Activated T-helper 2 cell treated with anti-CD3 and anti-CD28 coated beads, Interferon-gamma antibody, Interleukin-2, Interleukin-4, amounts not matched to agents 10 μg/mL and 5 μg/mL and 100 μg/mL, durations not matched to agents 14 hours and 24 hours and 36 hours (primary cell): Measurements from ENCODE around the gene CHRM4. TPM values are rescaled to one million over a fixed set of nuclear protein-coding genes. Genes with fewer than 3 reads are reported as not detected.

ENCODE experiments used
- DNase-seq: peaks from one replicate; pipeline ENCODE4 v3.0.0; 2021; ENCODE audit warnings: low spot score
- H3K27ac Mint-ChIP-seq: one replicate; pipeline ENCODE4 v1.8.0; 2021; ENCODE audit warnings: mixed read lengths
- H3K27me3 Mint-ChIP-seq: one replicate; pipeline ENCODE4 v1.8.0; 2021; ENCODE audit warnings: low read depth, mixed read lengths
- H3K36me3 Mint-ChIP-seq: one replicate; pipeline ENCODE4 v1.8.0; 2021; ENCODE audit warnings: low read depth, mixed read lengths
- H3K4me1 Mint-ChIP-seq: one replicate; pipeline ENCODE4 v1.8.0; 2021; ENCODE audit warnings: low read depth, mixed read lengths
- H3K4me3 Mint-ChIP-seq: one replicate; pipeline ENCODE4 v1.8.0; 2021; ENCODE audit warnings: low read depth, mild to moderate bottlenecking, moderate library complexity, mixed read lengths
- H3K9me3 Mint-ChIP-seq: one replicate; pipeline ENCODE4 v1.8.0; 2021; ENCODE audit warnings: mixed read lengths
- intact Hi-C: fragments of 100-400 bp; cut with micrococcal nuclease; formaldehyde crosslinking; loops from one replicate; pipeline ENCODE4 v1.15.1; 2023
- total RNA-seq: library from RNA; stranded (reverse); gene quantifications from 2 replicates; pipeline ENCODE4 v1.2.3, GENCODE V29; 2022

Gene CHRM4
- total RNA-seq, 1 donor from 2014 or later: 0.23 TPM

DNA sequence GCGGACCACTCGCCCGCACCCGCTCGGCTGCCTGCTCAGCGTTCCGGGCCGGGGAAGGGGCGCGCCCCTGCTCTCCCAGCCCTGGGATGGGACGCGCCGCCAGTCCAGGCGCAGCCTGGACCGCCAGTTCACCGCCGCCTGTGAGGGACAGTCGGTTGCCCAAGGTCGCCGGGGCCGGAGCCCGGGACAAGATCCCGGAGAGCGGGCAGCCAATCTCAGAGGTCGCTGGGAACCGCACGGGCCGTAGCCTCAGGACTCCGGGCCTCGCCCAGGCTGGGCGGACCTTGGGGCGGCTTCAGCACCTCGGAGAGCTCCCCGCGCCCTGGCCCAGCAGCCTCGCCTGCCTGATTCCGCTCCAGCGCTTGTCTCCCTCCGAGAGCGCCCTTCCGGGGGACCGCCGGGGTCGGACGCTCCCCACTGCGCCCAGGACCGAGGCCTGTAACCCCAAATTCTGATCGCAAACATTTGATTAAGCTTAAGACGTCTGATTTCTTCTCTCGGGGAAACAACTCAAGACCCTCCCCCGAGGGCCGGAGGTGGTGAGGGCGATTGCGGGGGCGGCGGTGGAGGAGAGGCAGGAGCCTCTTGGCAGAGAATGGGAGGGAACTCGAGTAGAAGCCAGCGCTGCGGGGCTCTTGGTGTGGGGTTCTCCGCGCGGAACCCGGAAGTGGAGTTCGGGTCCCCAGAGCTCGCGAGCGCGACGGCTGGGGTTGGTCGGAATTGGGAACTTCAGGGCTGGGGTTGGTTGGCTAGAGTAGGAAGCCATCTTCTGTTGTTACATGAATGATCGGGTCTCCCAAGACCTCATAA lies 1.1 kb upstream of the CHRM4 start:
- intact Hi-C loops: no loop called here
- DNase-seq: peak; percentile 77
- H3K27me3 Mint-ChIP-seq: peaks cover 43% of the 10 kb centered on the region
- peaks cover 15% of the 10 kb centered on the region for H3K4me1 Mint-ChIP-seq
- H3K4me3 Mint-ChIP-seq: peak overlapping the region; percentile 71
- H3K36me3 Mint-ChIP-seq: no peaks in the 10 kb centered on the region
- H3K9me3 Mint-ChIP-seq: no peaks in the 10 kb centered on the region
- H3K27ac Mint-ChIP-seq: no peak overlapping the region

DNA sequence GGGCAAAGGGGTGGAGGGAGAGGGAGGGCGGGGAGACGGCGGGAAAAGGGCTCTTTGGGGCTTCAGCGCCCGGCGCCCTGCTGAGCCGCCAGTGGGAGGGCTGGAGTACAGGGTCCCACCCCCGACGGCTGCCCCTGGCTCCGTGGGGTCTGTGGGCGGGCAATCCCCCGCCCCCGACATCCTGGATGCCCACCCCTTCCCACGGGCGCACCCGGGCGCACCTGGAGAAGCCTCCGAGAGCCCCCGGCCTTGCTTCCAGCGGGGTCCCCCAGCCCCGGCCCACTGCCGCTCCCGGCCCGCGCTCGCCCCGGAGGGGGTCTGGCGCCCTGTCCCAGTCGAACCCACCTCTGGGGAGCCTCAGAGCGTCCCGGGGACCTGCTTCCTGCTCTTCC lies 394 bp downstream of the CHRM4 start:
- Mint-ChIP-seq H3K27ac (no peak overlapping the region), H3K9me3 (no peaks in the 10 kb centered on the region), H3K27me3 (peaks cover 56% of the 10 kb centered on the region)

DNA sequence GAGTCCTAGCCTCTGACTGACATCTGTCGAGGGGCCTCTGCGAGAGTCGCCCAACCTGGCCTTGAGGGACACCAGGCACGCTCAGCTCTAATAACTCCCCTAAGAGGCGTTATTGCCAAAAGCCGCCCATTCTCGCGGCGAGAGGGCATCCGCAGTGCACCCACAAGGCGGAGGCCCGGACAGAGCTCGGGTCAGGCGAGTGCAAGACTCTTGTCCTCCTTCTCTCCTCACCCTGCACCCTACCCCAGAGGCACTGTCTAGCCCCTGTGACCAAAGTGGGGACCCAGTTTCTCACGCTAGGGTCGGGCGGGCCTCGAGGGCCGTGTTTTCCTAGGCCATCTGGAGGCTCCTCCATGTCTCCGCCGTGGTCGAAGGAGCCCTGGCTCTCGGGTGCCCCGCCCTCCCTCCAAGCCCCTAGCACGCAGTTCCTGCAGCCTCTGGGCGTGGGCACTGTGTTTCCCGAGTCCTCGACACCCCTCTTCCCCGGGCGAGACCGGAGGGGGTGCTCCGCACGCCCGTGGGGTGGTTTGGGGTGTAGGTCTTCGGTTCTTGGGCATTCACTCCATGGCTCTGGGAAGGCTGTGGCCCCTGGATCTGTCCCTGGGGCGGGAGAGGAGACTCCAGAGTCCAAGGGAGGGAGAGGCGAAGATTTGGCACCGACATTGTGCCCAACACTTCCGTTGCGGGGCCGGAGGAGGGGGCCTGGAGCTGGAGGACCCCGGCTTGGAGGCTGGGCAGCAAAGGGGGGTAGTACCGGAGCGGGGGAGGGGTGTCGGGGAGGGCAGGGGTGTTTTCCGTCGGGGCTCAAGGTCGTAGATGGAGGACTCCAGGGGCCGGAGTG lies 1.0 kb downstream of the CHRM4 start:
- peak overlapping the region; percentile 26 for H3K4me3 Mint-ChIP-seq
- intact Hi-C loops: no loop called here
- no peak overlapping the region for H3K27ac Mint-ChIP-seq
- peaks cover 18% of the 10 kb centered on the region for H3K4me1 Mint-ChIP-seq
- H3K9me3 Mint-ChIP-seq: no peaks in the 10 kb centered on the region
- no peak for DNase-seq
- no peaks in the 10 kb centered on the region for H3K36me3 Mint-ChIP-seq
- peaks cover 59% of the 10 kb centered on the region for H3K27me3 Mint-ChIP-seq

More for the DNA sequence above, 394 bp downstream of the CHRM4 start:
- H3K36me3 Mint-ChIP-seq: no peaks in the 10 kb centered on the region
- no peak for DNase-seq
- intact Hi-C loops: no loop called here
- no peak overlapping the region for H3K4me3 Mint-ChIP-seq
- H3K4me1 Mint-ChIP-seq: peaks cover 18% of the 10 kb centered on the region

DNA sequence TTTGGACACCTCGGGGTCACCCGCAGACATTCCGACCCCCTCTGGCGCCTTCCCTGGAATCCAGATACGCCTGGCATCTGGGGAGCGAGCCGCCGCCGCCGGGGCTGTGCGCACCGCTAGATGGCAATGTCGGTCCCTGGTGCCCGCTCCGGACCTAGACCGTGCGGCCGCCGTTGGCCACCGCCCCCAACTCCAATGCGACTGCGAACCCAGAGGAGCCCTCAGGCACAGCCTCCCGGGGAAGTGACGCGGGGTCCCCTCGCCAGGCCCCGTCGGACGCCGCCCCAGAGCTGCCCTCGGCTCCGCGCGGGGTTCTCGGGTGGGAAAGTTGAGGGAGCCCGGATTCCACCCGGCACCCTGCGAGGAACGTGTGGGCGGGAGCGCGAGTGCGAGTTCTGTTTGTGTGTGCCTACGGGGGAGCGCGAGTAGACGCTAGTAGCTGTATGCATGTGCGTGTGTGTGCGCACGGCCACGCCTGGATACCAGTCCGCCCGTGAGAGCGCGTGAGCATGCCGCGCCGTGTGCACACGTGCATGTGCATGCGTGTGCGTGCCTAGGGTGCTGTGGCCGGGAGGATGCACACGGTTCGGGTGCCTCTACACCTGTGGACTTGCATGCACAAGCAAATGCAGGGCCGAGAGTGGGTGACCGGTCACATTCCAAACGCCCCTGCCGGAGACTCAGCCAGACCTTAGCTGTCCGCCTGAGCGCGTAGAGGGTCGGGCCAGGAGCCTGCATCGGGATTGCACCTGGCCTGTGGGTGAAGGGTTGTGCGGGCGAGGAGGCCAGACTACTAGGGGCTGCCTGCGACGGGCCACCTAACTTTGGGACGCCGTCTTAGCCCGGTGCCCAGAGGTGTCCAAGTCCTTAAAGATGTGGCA lies 1.9 kb downstream of the CHRM4 start:
- peaks cover 18% of the 10 kb centered on the region for H3K4me1 Mint-ChIP-seq
- peaks cover 63% of the 10 kb centered on the region for H3K27me3 Mint-ChIP-seq
- peak; percentile 50 for DNase-seq
- H3K9me3 Mint-ChIP-seq: no peaks in the 10 kb centered on the region
- intact Hi-C loops: loop anchor here (1.0 to 10.0 kb wide), 4 partner anchors 139 to 315 kb away; partner anchors contain the start of genes ARHGAP1, ATG13, HARBI1 and ZNF408
- H3K36me3 Mint-ChIP-seq: no peaks in the 10 kb centered on the region
- H3K27ac Mint-ChIP-seq: no peak overlapping the region
- H3K4me3 Mint-ChIP-seq: peak overlapping the region; percentile 13

DNA sequence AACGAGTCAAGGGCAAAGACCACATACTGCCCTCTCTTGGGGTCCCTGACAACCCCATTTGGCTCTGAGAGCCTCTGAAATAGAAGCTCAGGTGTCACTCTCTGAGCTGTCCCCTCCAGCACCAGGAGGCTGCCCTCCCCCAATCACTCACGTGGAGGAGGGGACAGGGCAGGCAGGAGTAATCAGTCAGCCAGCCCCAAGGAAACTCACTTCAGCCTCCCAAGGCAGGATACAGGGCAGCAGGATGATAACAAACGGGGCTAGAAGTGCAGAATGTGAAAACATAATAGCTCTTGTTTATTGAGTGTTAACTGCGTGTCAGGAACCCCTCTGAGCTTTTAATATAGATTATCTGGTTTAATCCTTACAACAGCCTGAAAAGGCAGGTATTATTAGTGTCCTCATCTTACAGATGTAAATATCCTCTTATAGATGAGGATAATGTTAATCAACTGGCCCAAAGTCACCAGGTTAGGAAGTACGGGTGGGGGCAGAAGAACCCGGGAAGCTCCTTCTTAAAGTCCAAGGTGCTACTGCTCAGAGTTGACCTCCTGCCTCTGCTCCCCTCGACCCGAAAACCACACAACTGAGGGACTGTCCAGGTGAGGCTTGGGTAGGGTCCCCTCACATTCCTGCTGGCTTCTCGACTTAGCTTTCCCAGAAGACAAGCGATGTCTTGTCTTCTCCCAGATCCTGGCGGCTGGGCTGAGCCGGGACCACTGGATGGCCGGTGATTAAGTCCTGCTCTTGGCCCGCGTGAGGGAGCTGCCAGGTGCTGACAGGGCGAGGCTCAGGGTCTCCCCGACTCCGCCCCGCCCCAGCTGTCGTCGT lies 2.7 kb downstream of the CHRM4 start:
- no peaks in the 10 kb centered on the region for H3K9me3 Mint-ChIP-seq
- peaks cover 67% of the 10 kb centered on the region for H3K27me3 Mint-ChIP-seq
- peaks cover 18% of the 10 kb centered on the region for H3K4me1 Mint-ChIP-seq

DNA sequence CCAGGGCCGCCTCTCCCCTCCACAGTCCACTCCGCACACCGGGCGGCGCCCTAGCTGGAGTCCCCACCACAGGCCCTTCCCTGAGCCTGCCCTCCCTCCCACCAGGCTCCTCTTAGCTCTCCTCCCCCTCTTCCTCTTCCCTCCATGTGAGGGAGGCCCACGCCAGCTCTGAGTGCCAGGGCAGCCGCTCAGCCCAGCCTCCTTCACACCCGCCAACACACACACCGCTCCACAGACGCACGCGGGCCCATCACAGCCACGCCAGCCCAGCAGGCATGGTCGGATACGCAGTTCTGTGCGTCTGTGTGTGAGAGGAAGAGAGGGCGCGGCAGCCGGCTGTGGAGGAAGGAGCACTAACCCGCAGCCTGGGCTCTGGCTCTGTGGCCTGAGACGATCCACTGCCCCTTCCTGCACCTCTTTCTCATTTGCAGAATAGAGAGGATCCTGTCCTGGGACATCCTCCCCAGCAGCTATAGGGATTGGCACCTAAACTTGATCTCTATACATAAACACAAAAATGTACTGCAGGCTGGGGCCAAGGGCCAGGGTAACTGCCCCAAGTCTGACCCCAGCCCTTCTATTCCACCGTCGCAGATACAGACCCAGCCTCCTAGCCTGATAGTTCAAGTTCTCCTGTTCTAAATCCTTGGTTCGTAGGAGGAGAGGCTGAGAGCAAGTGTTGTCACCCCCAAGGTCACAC lies 3.5 kb downstream of the CHRM4 start:
- Mint-ChIP-seq H3K4me1 (peaks cover 16% of the 10 kb centered on the region), H3K27ac (no peak overlapping the region), H3K27me3 (peaks cover 66% of the 10 kb centered on the region), H3K4me3 (no peak overlapping the region), H3K36me3 (no peaks in the 10 kb centered on the region), H3K9me3 (no peaks in the 10 kb centered on the region)
- no peak for DNase-seq
- intact Hi-C loops: loop anchor here (2.0 to 10.0 kb wide), 3 partner anchors 141 to 317 kb away; partner anchors contain the start of genes ARHGAP1, ATG13, HARBI1 and ZNF408

More for the DNA sequence above, 2.7 kb downstream of the CHRM4 start:
- no peak overlapping the region for H3K27ac Mint-ChIP-seq
- H3K36me3 Mint-ChIP-seq: no peaks in the 10 kb centered on the region
- H3K4me3 Mint-ChIP-seq: no peak overlapping the region
- DNase-seq: no peak
- intact Hi-C loops: loop anchor here (1.0 to 10.0 kb wide), 4 partner anchors 140 to 316 kb away; partner anchors contain the start of genes ARHGAP1, ATG13, HARBI1 and ZNF408

DNA sequence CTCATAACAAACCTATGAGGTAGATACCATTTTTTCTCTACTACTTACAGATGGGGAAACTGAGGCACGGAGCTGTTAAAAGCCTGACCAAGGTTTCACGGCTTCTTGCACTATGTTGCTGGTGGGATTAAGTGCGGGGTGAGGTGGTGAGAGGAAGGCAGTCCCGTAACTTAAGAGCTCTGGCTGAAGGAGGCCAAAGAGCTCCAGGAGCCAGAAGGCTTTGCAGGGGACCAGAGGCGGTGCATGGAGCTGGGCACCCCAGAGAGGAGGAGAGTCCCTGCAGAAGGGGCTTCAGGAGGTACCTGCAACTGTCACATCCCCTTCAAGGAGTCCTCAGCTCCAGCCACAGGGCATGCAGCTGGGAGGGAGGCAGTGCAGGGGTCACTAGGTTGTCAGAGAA lies 4.1 kb downstream of the CHRM4 start:
- intact Hi-C loops: loop anchor here (5.0 to 10.0 kb wide), 2 partner anchors 230 to 317 kb away; partner anchors contain the start of genes ARHGAP1, ATG13, HARBI1 and ZNF408
- no peak for DNase-seq
- no peak overlapping the region for H3K4me3 Mint-ChIP-seq
- H3K9me3 Mint-ChIP-seq: no peaks in the 10 kb centered on the region
- H3K36me3 Mint-ChIP-seq: no peaks in the 10 kb centered on the region
- peaks cover 11% of the 10 kb centered on the region for H3K4me1 Mint-ChIP-seq
- no peak overlapping the region for H3K27ac Mint-ChIP-seq
- peaks cover 62% of the 10 kb centered on the region for H3K27me3 Mint-ChIP-seq

DNA sequence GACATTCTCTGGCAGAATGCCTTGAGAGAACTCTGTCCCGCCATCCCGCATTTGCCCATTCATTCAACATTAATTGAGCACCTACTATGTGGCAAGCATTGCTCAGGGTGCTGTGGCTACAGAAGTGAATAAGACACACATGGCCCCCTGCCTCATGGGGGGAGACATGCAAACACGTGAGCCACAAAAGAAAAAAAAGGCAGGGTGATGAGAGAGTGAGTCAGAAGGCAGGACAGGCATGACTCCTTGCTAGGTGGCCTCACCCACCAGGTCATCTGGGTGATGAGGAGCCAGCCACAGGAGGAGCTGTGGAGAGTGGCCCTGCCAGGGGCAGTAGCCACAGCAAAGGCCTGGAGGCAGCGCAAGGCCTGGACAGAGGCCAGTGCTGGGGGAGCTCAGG lies 4.9 kb downstream of the CHRM4 start:
- Mint-ChIP-seq H3K4me3 (no peak overlapping the region), H3K4me1 (peaks cover 14% of the 10 kb centered on the region), H3K27ac (no peak overlapping the region), H3K36me3 (no peaks in the 10 kb centered on the region), H3K9me3 (no peaks in the 10 kb centered on the region), H3K27me3 (peaks cover 67% of the 10 kb centered on the region)
- no peak for DNase-seq
- intact Hi-C loops: loop anchor here (5.0 to 10.0 kb wide), 2 partner anchors 231 to 318 kb away; partner anchors contain the start of genes ARHGAP1, ATG13, HARBI1 and ZNF408

DNA sequence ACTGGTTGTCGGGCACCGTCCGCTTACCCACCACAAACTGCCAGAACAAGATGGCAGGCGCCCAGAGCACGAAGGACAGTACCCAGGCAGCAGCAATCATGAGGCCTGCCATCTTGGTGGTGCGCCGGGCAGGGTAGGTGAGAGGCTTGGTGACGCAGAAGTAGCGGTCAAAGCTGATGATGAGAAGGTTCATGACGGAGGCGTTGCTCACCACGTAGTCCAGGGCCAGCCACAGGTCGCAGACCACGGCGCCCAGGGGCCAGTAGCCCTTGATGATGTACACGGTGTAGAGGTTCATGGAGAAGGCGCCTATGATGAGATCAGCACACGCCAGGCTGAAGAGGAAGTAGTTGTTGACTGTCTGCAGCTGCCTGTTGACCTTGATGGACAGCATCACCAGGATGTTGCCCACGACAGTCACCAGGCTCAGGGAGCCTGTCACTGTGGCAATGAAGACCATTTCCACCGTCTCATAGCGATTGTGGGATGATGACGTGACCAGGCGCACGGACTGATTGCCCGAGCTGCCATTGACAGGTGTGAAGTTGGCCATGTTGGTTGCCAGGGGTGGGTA lies 5.5 kb downstream of the CHRM4 start:
- no peak overlapping the region for H3K27ac Mint-ChIP-seq
- no peaks in the 10 kb centered on the region for H3K36me3 Mint-ChIP-seq
- intact Hi-C loops: loop anchor here (5.0 to 10.0 kb wide), 2 partner anchors 231 to 319 kb away; partner anchors contain the start of genes ARHGAP1, ATG13, HARBI1 and ZNF408
- no peak overlapping the region for H3K4me3 Mint-ChIP-seq
- peaks cover 67% of the 10 kb centered on the region for H3K27me3 Mint-ChIP-seq
- no peak for DNase-seq
- no peaks in the 10 kb centered on the region for H3K9me3 Mint-ChIP-seq
- H3K4me1 Mint-ChIP-seq: peaks cover 14% of the 10 kb centered on the region

DNA sequence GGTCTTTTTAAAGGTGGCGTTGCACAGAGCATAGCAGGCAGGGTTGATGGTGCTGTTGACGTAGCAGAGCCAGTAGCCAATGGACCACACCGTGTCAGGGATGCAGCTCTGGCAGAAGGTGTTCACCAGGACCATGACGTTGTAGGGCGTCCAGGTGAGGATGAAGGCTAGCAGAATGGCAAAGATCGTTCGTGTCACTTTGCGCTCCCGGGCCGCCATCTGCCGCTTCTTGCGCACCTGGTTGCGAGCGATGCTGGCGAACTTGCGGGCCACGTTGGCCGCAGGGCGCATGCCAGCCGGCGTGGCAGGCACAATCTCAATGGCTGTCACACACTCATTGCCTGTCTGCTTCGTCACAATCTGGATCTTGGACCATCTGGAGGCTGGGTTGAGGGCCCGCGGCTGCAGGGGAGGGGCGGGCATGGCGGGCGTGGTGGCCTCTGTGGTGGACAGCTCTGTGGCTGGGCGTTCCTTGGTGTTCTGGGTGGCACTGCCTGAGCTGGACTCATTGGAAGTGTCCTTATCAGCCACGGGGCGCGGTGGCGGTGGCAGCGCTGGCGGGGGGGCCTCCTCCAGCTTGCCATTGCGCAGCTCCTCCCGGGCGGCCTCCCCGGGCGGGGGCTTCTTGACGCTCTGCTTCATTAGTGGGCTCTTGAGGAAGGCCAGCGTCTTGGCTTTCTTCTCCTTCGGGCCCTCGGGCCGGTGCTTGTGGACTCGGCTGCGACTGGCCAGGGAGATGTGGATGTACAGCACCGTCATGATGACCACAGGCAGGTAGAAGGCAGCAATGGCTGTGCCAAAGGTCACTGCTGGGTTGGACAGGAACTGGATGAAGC lies 6.2 kb downstream of the CHRM4 start:
- DNase-seq: no peak
- Mint-ChIP-seq H3K27ac (no peak overlapping the region), H3K36me3 (no peaks in the 10 kb centered on the region), H3K27me3 (peaks cover 63% of the 10 kb centered on the region), H3K4me1 (peaks cover 12% of the 10 kb centered on the region), H3K9me3 (no peaks in the 10 kb centered on the region), H3K4me3 (no peak overlapping the region)
- intact Hi-C loops: loop anchor here (5.0 to 10.0 kb wide), 2 partner anchors 232 to 319 kb away; partner anchors contain the start of genes ARHGAP1, ATG13, HARBI1 and ZNF408
